ENCODE results near the gene PSMC3IP. TPM values are rescaled to one million over a fixed set of nuclear protein-coding genes. Genes with fewer than 3 reads are reported as not detected.
"Not testable (repeated sequence)": the region's sequence is repeated elsewhere in the genome, so short reads cannot be mapped to it uniquely, and the experiment has no call there.

The PSMC3IP gene
- total and polyA plus RNA-seq, 2 donors from 2014 or later: 3.6 to 5.8 TPM

DNA sequence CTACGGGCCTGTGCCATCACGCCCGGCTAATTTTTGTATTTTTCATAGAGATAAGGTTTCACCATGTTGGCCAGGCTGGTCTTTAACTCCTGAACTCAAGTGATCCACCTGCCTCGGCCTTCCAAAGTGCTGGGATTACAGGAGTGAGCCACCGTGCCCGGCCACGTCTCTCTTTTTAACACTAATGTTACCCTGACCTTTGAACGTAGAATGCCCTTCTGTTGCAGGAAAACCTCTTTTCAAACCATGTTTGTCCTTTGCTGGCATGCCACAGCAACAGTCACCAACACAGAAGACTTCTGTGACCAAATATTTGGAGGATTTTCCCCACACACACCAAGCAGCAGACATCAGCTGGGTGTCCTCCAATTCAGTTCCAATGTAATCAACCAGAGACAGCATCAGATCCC is 32.6 kb downstream of the PSMC3IP start:
- Histone ChIP-seq H3K9ac (ENCODE audit: low read length in 3 of 3) (no peak overlapping the region), H3K27me3 (ENCODE audit: control insufficient read depth, insufficient read depth, low read length) (no peaks in the 10 kb centered on the region), H3K27ac (ENCODE audit: low read depth in 2 of 2, low read length in 2 of 2) (no peak overlapping the region), H3K4me1 (ENCODE audit: control insufficient read depth in 2 of 3, insufficient read depth in 2 of 3, low read depth in 1 of 3, low read length in 3 of 3) (peaks cover 0 to 3% (median 0%) of the 10 kb centered on the region in 3 donors), H3K36me3 (ENCODE audit: control insufficient read depth in 2 of 3, insufficient read depth in 3 of 3, low read length in 3 of 3) (peaks cover 0 to 10% (median 6%) of the 10 kb centered on the region in 3 donors), H3K4me3 (ENCODE audit: low read length in 3 of 3) (no peak overlapping the region), H3K9me3 (ENCODE audit: control insufficient read depth in 2 of 3, insufficient read depth in 1 of 3, low read length in 3 of 3) (no peaks in the 10 kb centered on the region)
- FAIRE-seq (no peak), DNase-seq (peak in 1 of 5 donors; percentile 6)
- TF ChIP-seq, protein P1, sequence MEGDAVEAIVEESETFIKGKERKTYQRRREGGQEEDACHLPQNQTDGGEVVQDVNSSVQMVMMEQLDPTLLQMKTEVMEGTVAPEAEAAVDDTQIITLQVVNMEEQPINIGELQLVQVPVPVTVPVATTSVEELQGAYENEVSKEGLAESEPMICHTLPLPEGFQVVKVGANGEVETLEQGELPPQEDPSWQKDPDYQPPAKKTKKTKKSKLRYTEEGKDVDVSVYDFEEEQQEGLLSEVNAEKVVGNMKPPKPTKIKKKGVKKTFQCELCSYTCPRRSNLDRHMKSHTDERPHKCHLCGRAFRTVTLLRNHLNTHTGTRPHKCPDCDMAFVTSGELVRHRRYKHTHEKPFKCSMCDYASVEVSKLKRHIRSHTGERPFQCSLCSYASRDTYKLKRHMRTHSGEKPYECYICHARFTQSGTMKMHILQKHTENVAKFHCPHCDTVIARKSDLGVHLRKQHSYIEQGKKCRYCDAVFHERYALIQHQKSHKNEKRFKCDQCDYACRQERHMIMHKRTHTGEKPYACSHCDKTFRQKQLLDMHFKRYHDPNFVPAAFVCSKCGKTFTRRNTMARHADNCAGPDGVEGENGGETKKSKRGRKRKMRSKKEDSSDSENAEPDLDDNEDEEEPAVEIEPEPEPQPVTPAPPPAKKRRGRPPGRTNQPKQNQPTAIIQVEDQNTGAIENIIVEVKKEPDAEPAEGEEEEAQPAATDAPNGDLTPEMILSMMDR (IDR thresholded peaks at IDR 0.05; ENCODE audit: borderline replicate concordance, extremely low read depth, insufficient read depth): no peak
- intact Hi-C loops (cut with DNase I): no loop called here

- intact Hi-C loops (cut with DNase I): no loop called here
- TF ChIP-seq, protein P1 (IDR thresholded peaks at IDR 0.05; ENCODE audit: borderline replicate concordance, extremely low read depth, insufficient read depth): no peak
- no peak for FAIRE-seq
- no peaks in the 10 kb centered on the region for H3K27me3 ChIP-seq (ENCODE audit: control insufficient read depth, insufficient read depth, low read length)
- H3K9me3 ChIP-seq (ENCODE audit: control insufficient read depth in 2 of 3, insufficient read depth in 1 of 3, low read length in 3 of 3): no peaks in the 10 kb centered on the region
- DNase-seq: peak in 1 of 5 donors; percentile 69
- no peak overlapping the region for H3K9ac ChIP-seq (ENCODE audit: low read length in 3 of 3)
- no peak overlapping the region for H3K4me3 ChIP-seq (ENCODE audit: low read length in 3 of 3)
- no peak overlapping the region for H3K27ac ChIP-seq (ENCODE audit: low read depth in 2 of 2, low read length in 2 of 2)
- peaks cover 0 to 19% (median 11%) of the 10 kb centered on the region in 3 donors for H3K36me3 ChIP-seq (ENCODE audit: control insufficient read depth in 2 of 3, insufficient read depth in 3 of 3, low read length in 3 of 3)
- peaks cover 0 to 3% (median 0%) of the 10 kb centered on the region in 3 donors for H3K4me1 ChIP-seq (ENCODE audit: control insufficient read depth in 2 of 3, insufficient read depth in 2 of 3, low read depth in 1 of 3, low read length in 3 of 3)
These were observed 34.1 kb downstream of the PSMC3IP start for GRCh38 chr17:42543190-42544079.

GRCh38 chr17:42541041-42541833 is 36.3 kb downstream of the PSMC3IP start:
- TF ChIP-seq, protein P1 (IDR thresholded peaks at IDR 0.05; ENCODE audit: borderline replicate concordance, extremely low read depth, insufficient read depth): no peak
- intact Hi-C loops (cut with DNase I): no loop called here
- FAIRE-seq: no peak
- Histone ChIP-seq H3K9ac (ENCODE audit: low read length in 3 of 3) (no peak overlapping the region), H3K27ac (ENCODE audit: low read depth in 2 of 2, low read length in 2 of 2) (no peak overlapping the region), H3K4me1 (ENCODE audit: control insufficient read depth in 2 of 3, insufficient read depth in 2 of 3, low read depth in 1 of 3, low read length in 3 of 3) (peaks cover 0 to 9% (median 8%) of the 10 kb centered on the region in 3 donors), H3K9me3 (ENCODE audit: control insufficient read depth in 2 of 3, insufficient read depth in 1 of 3, low read length in 3 of 3) (no peaks in the 10 kb centered on the region), H3K4me3 (ENCODE audit: low read length in 3 of 3) (no peak overlapping the region), H3K36me3 (ENCODE audit: control insufficient read depth in 2 of 3, insufficient read depth in 3 of 3, low read length in 3 of 3) (peaks cover 0 to 19% (median 11%) of the 10 kb centered on the region in 3 donors), H3K27me3 (ENCODE audit: control insufficient read depth, insufficient read depth, low read length) (no peaks in the 10 kb centered on the region)
- DNase-seq: peak in 1 of 5 donors; percentile 35

GRCh38 chr17:42540558-42540957 is 37.0 kb downstream of the PSMC3IP start:
- H3K27ac ChIP-seq (ENCODE audit: low read depth in 2 of 2, low read length in 2 of 2); H3K9me3 ChIP-seq (ENCODE audit: control insufficient read depth in 2 of 3, insufficient read depth in 1 of 3, low read length in 3 of 3); intact Hi-C loops (cut with DNase I); H3K4me3 ChIP-seq (ENCODE audit: low read length in 3 of 3); H3K9ac ChIP-seq (ENCODE audit: low read length in 3 of 3); FAIRE-seq; H3K27me3 ChIP-seq (ENCODE audit: control insufficient read depth, insufficient read depth, low read length): not testable (repeated sequence)
- Histone ChIP-seq H3K4me1 (ENCODE audit: control insufficient read depth in 2 of 3, insufficient read depth in 2 of 3, low read depth in 1 of 3, low read length in 3 of 3) (peaks cover 2 to 12% (median 10%) of the 10 kb centered on the region in 3 donors), H3K36me3 (ENCODE audit: control insufficient read depth in 2 of 3, insufficient read depth in 3 of 3, low read length in 3 of 3) (peaks cover 0 to 19% (median 11%) of the 10 kb centered on the region in 3 donors)
- DNase-seq: peak in 1 of 5 donors; percentile 6

Data from kidney (tissue), 14 donors.